HepG2 (cell line): Measurements from ENCODE around the gene GJB2. TPM values are rescaled to one million over a fixed set of nuclear protein-coding genes. Genes with fewer than 3 reads are reported as not detected.

Experiments
- ATAC-seq: fragments of 200-7000 bp; cut with Tn5 transposase; 3 replicates; pipeline ENCODE4 v1.9.1; 2020; ENCODE audit warnings: mild to moderate bottlenecking, moderate library complexity
- BruUV-seq: library from RNA; stranded (reverse); fragments of 400-500 nt; replicated peaks from 2 replicates; lab custom pipeline; 2021; lab: Mats Ljungman, UMichigan
- CTCF ChIA-PET: fragments of 300-600 bp; formaldehyde crosslinking; extraction: SDS; loops from one replicate; lab custom pipeline; 2021; ENCODE audit warnings: low total read pairs, inconsistent platforms, low intra/inter-chr PET ratio; lab: Yijun Ruan, JAX
- POLR2A ChIA-PET: fragments of 350-600 bp; sonication (Branson Sonifier 250); formaldehyde crosslinking; loops from one replicate; lab custom pipeline; 2020; ENCODE audit warnings: antibody characterized with exemption, inconsistent platforms; lab: Yijun Ruan, JAX
- DNase-seq: peaks from one replicate; pipeline ENCODE4 v3.0.0-alpha.2; 2015; ENCODE audit warnings: low spot score
- FAIRE-seq: peaks from 3 replicates; lab custom pipeline; 2011; peaks lifted over from hg19 to GRCh38; lab: Jason Lieb, UNC
- H2AFZ ChIP-seq: one replicate; pipeline ENCODE4 v1.6.1; 2011; ENCODE audit warnings: low read length, inconsistent platforms
- H3K27ac ChIP-seq: fragments of 300-600 bp; 3 replicates; pipeline ENCODE4 v1.8.0; 2011; ENCODE audit warnings: mixed run types, mild to moderate bottlenecking, mixed read lengths, low read length, inconsistent platforms; ENCODE audit not compliant: insufficient read depth; ENCODE audit errors: extremely low read length
- H3K27me3 ChIP-seq, 2 experiments: fragments of 200-600 bp in 1 of 2; 2 replicates in 1 of 2; 3 replicates in 1 of 2; pipeline versions ENCODE4 v1.6.0 to v1.8.0; 2011; ENCODE audit warnings: low read length in 2 of 2, mild to moderate bottlenecking in 2 of 2, moderate library complexity in 2 of 2, inconsistent platforms in 1 of 2; ENCODE audit not compliant: insufficient read depth in 2 of 2, control insufficient read depth in 1 of 2
- H3K36me3 ChIP-seq, 2 experiments: fragments of 200-600 bp in 1 of 2; replicated peaks in 1 of 2; 2 replicates in 1 of 2; 3 replicates in 1 of 2; pipeline versions ENCODE4 v1.5.1 to v1.8.0; 2011; ENCODE audit warnings: low read length in 2 of 2, inconsistent platforms in 1 of 2; ENCODE audit not compliant: insufficient read depth in 2 of 2, control insufficient read depth in 1 of 2
- H3K4me1 ChIP-seq: 2 replicates; pipeline ENCODE4 v1.5.1; 2012; ENCODE audit warnings: low read length, inconsistent platforms; ENCODE audit not compliant: insufficient read depth
- H3K4me2 ChIP-seq: 2 replicates; pipeline ENCODE4 v1.6.0; 2011; ENCODE audit warnings: low read depth, low read length, inconsistent platforms
- H3K4me3 ChIP-seq, 3 experiments: fragments of 200-600 bp in 1 of 3; sonication (generic), shearing (Covaris generic) in 1 of 3; replicated peaks in 1 of 3; 2 replicates each; pipeline ENCODE4 v1.5.1; 2011 to 2016; ENCODE audit warnings: low read length in 3 of 3, inconsistent platforms in 2 of 3, low read depth in 2 of 3, mild to moderate bottlenecking in 2 of 3, control low read depth in 1 of 3, mixed read lengths in 1 of 3; ENCODE audit not compliant: insufficient read depth in 1 of 3
- H3K79me2 ChIP-seq: one replicate; pipeline ENCODE4 v1.6.1; 2011; ENCODE audit warnings: low read length, inconsistent platforms; ENCODE audit not compliant: insufficient read depth
- H3K9ac ChIP-seq: 2 replicates; pipeline ENCODE4 v1.6.0; 2011; ENCODE audit warnings: mild to moderate bottlenecking, low read depth, low read length, inconsistent platforms; ENCODE audit not compliant: insufficient read depth
- H3K9me3 ChIP-seq: 2 replicates; pipeline ENCODE4 v1.5.1; 2012; ENCODE audit warnings: mild to moderate bottlenecking, low read length
- H4K20me1 ChIP-seq: 2 replicates; pipeline ENCODE4 v1.6.0; 2011; ENCODE audit warnings: inconsistent platforms, mild to moderate bottlenecking, low read length, moderate library complexity; ENCODE audit not compliant: insufficient read depth
- EED ChIP-seq: sonication (generic); formaldehyde crosslinking; IDR thresholded peaks from 2 replicates; pipeline ENCODE4 v1.5.0; 2020; ENCODE audit warnings: mild to moderate bottlenecking, missing genetic modification reagents
- GLI4 ChIP-seq: sonication (generic); formaldehyde crosslinking; IDR thresholded peaks from 2 replicates; pipeline ENCODE4 v1.5.1; 2020; ENCODE audit warnings: missing genetic modification reagents, mild to moderate bottlenecking, moderate library complexity, borderline replicate concordance
- MAFK ChIP-seq, 2 experiments: IDR thresholded peaks in 1 of 2; conservative IDR thresholded peaks in 1 of 2; 2 replicates each; pipeline ENCODE4 v1.6.1; 2011; ENCODE audit warnings: improper control_type of control experiment in 2 of 2, low read length in 2 of 2
- PHF21A ChIP-seq: sonication (generic); formaldehyde crosslinking; IDR thresholded peaks from 2 replicates; pipeline ENCODE4 v1.5.0; 2020; ENCODE audit warnings: mild to moderate bottlenecking, missing genetic modification reagents
- RFXANK ChIP-seq: IDR thresholded peaks from 2 replicates; pipeline ENCODE4 v1.6.1; 2016
- SAFB2 ChIP-seq: sonication (generic); formaldehyde crosslinking; IDR thresholded peaks from 2 replicates; pipeline ENCODE4 v1.5.1; 2020; ENCODE audit warnings: missing genetic modification reagents, low read depth, mild to moderate bottlenecking, borderline replicate concordance
- SETDB1 ChIP-seq: sonication (generic); formaldehyde crosslinking; IDR thresholded peaks from 2 replicates; pipeline ENCODE4 v1.5.1; 2020; ENCODE audit warnings: missing genetic modification reagents, mild to moderate bottlenecking, borderline replicate concordance
- THAP9 ChIP-seq: sonication (generic); formaldehyde crosslinking; IDR thresholded peaks from 2 replicates; pipeline ENCODE4; 2020; ENCODE audit warnings: missing genetic modification reagents, mild to moderate bottlenecking, borderline replicate concordance
- ZFP41 ChIP-seq: sonication (generic); formaldehyde crosslinking; IDR thresholded peaks from 2 replicates; pipeline ENCODE4 v1.4.0; 2020; ENCODE audit warnings: mild to moderate bottlenecking, missing genetic modification reagents, borderline replicate concordance
- WGBS: methylation state at CpG from one replicate; pipeline ENCODE4 v1.1.6; 2017; ENCODE audit warnings: low lambda C conversion rate; 5-methylcytosine and 5-hydroxymethylcytosine counted together
- in situ Hi-C: cut with HindIII; loops from 2 replicates; pipeline ENCODE4 v1.10.0; 2017; ENCODE audit warnings: low pct_unique_long_range_greater_than_20kb; ENCODE audit not compliant: extremely low pct_ligation_motif_present
- intact Hi-C: fragments of 100-400 bp; cut with micrococcal nuclease; formaldehyde crosslinking; loops from one replicate; pipeline ENCODE4 v1.10.0; 2022; ENCODE audit not compliant: unreplicated experiment
- polyA plus RNA-seq, 8 experiments: library from polyadenylated mRNA; depleted of rRNA in 3 of 8; stranded (reverse) in 7 of 8; unstranded in 1 of 8; fragments of >200 nt; fragmentation: Illumina TruSeq in 4 of 8; extraction: Trizol in 4 of 8; gene quantifications; 2 replicates each; pipeline versions ENCODE4 v1.2.1 to v1.2.3, GENCODE V29; 2011 to 2016; ENCODE audit warnings: low read depth in 4 of 8, missing spikeins in 1 of 8, mixed read lengths in 1 of 8; ENCODE audit not compliant: insufficient read depth in 1 of 8
- total RNA-seq, 5 experiments: library from RNA; depleted of rRNA; stranded (reverse); fragments of >200 nt; fragmentation: Illumina TruSeq; extraction: Trizol; gene quantifications; 2 replicates each; pipeline ENCODE4 v1.2.3, GENCODE V29; 2016; ENCODE audit warnings: low read depth in 1 of 5

Gene GJB2
- total and polyA plus RNA-seq, 2 of the 13 experiments (the other 11 are each of a cell fraction or from before 2014, with no cell fraction given) = 0.15 to 0.18 TPM

GRCh38 chr13:20175907-20176652, 16.7 kb downstream of the GJB2 start:
- no peak for FAIRE-seq
- no peak overlapping the region for H2AFZ ChIP-seq
- no peak overlapping the region for H3K4me3 ChIP-seq
- 33% methylated on average over 11 of the region's 14 CpGs for WGBS
- no peak overlapping the region for H3K4me2 ChIP-seq
- TF ChIP-seq GLI4 (no peak), MAFK (conservative IDR thresholded peaks at IDR 0.05 in 1 of 2, IDR thresholded peaks at IDR 0.05 in 1 of 2; ENCODE audit: low read length in 2 of 2) (peak; percentile 17 to 58; a peak in 2 of 4 replicates)
- no peak overlapping the region for H3K27ac ChIP-seq
- no peak overlapping the region for H3K9ac ChIP-seq
- H3K36me3 ChIP-seq = no peaks in the 10 kb centered on the region
- no peaks in the 10 kb centered on the region for H3K9me3 ChIP-seq
- no peaks in the 10 kb centered on the region for H3K79me2 ChIP-seq
- in situ Hi-C loops (no loop called here), intact Hi-C loops (no loop called here)
- DNase-seq = no peak
- no peak for ATAC-seq
- ChIA-PET POLR2A (no interaction called here), CTCF (no interaction called here)
- no TSS peak for BruUV-seq
- H3K27me3 ChIP-seq = peaks cover 0 to 35% of the 10 kb centered on the region in 2 experiments; a peak in 4 of 5 replicates
- no peaks in the 10 kb centered on the region for H4K20me1 ChIP-seq
- peaks cover 17% of the 10 kb centered on the region for H3K4me1 ChIP-seq

GRCh38 chr13:20175406-20175794, 17.3 kb downstream of the GJB2 start:
- in situ Hi-C loops = no loop called here
- TF ChIP-seq SAFB2 (CRISPR knock-in tag) = no peak
- no peak for TF ChIP-seq SETDB1 (CRISPR knock-in tag)
- no peak for TF ChIP-seq RFXANK (CRISPR knock-in tag)
- TF ChIP-seq ZFP41 (CRISPR knock-in tag) = no peak
- no peak for TF ChIP-seq PHF21A (CRISPR knock-in tag)
- TF ChIP-seq THAP9 (CRISPR knock-in tag) = no peak
- TF ChIP-seq EED (CRISPR knock-in tag) = no peak

More at GRCh38 chr13:20175406-20175794, 17.3 kb downstream of the GJB2 start:
- no peak overlapping the region for H3K27ac ChIP-seq
- 28% methylated on average over 3 of the region's 3 CpGs for WGBS
- no peak overlapping the region for H3K9ac ChIP-seq
- intact Hi-C loops = no loop called here
- ChIA-PET POLR2A (no interaction called here), CTCF (no interaction called here)
- H2AFZ ChIP-seq = no peak overlapping the region
- H3K9me3 ChIP-seq = no peaks in the 10 kb centered on the region
- peak overlapping the region in 2 of 3 experiments; percentile 3 to 38; a peak in 1 of 6 replicates for H3K4me3 ChIP-seq
- H4K20me1 ChIP-seq = no peaks in the 10 kb centered on the region
- peaks cover 17% of the 10 kb centered on the region for H3K4me1 ChIP-seq
- ATAC-seq = peak; percentile 59; the same call in 2 of the 3 replicates
- no peaks in the 10 kb centered on the region for H3K36me3 ChIP-seq
- FAIRE-seq = no peak
- no peak for DNase-seq
- H3K79me2 ChIP-seq = no peaks in the 10 kb centered on the region
- peak overlapping the region; percentile 76; the same call in 1 of the 2 replicates for H3K4me2 ChIP-seq
- peaks cover 0 to 35% of the 10 kb centered on the region in 2 experiments; a peak in 4 of 5 replicates for H3K27me3 ChIP-seq
- no TSS peak for BruUV-seq
